ENCODE data around the gene PPP1CA.

Gene PPP1CA

GRCh38 chr11:67351275-67352005 lies 50.2 kb downstream of the PPP1CA start:
- DNase-seq (ENCODE audit: low spot score), result peak; percentile 89

- no peak for DNase-seq (ENCODE audit: low spot score)
These were observed 51.7 kb downstream of the PPP1CA start for GRCh38 chr11:67349928-67350465.

- no peak for DNase-seq (ENCODE audit: low spot score)
These were observed 52.2 kb downstream of the PPP1CA start for GRCh38 chr11:67349457-67349856.

GRCh38 chr11:67349036-67349435 lies 52.6 kb downstream of the PPP1CA start:
- DNase-seq (ENCODE audit: low spot score), result no peak
